GM21447 (cell line): ENCODE data around the gene FAM229A.

Experiments used
- ATAC-seq: cut with Tn5 transposase; IDR thresholded peaks from one replicate; pipeline ENCODE4 v1.9.1; 2021; ENCODE audit not compliant: unreplicated experiment

The FAM229A gene

GRCh38 chr1:32332290-32333079 lies 29.8 kb downstream of the FAM229A start:
- ATAC-seq: no peak

- no peak for ATAC-seq
These were observed 30.7 kb downstream of the FAM229A start for GRCh38 chr1:32331549-32331948.

- ATAC-seq: no peak
These were observed 31.6 kb downstream of the FAM229A start for GRCh38 chr1:32330558-32331151.

GRCh38 chr1:32329931-32330466 lies 32.3 kb downstream of the FAM229A start:
- ATAC-seq: no peak

- no peak for ATAC-seq
These were observed 35.1 kb downstream of the FAM229A start for GRCh38 chr1:32327204-32327603.

- ATAC-seq: no peak
These were observed 40.5 kb downstream of the FAM229A start for GRCh38 chr1:32321712-32322291.

- ATAC-seq: no peak
These were observed 44.0 kb downstream of the FAM229A start for GRCh38 chr1:32318127-32318869.

GRCh38 chr1:32316903-32317277 lies 45.4 kb downstream of the FAM229A start:
- ATAC-seq: no peak

GRCh38 chr1:32311709-32312393 lies 50.4 kb downstream of the FAM229A start:
- no peak for ATAC-seq
